PC-9 (cell line): ENCODE measurements around the gene NOXO1. TPM values are rescaled to one million over a fixed set of nuclear protein-coding genes. Genes with fewer than 3 reads are reported as not detected.

ENCODE experiments used
- BruUV-seq: library from RNA; stranded (reverse); fragments of 400-500 nt; replicated peaks from 2 replicates; lab custom pipeline; 2021; lab: Mats Ljungman, UMichigan
- CTCF ChIA-PET: fragments of 300-600 bp; sonication (Branson Sonifier 250); formaldehyde crosslinking; loops from one replicate; lab custom pipeline; 2022; ENCODE audit warnings: antibody characterized with exemption; lab: Charles Lee
- POLR2A ChIA-PET: fragments of 300-600 bp; sonication (Branson Sonifier 250); formaldehyde crosslinking; loops from one replicate; lab custom pipeline; 2022; ENCODE audit warnings: antibody characterized with exemption; ENCODE audit not compliant: unreplicated experiment; lab: Charles Lee
- DNase-seq, 2 experiments: peaks; one replicate each; pipeline versions ENCODE4 v3.0.0 to v3.0.0-alpha.2; 2015 to 2022; ENCODE audit warnings: mixed read lengths in 1 of 2
- H2AFZ ChIP-seq: fragments of 200-600 bp; sonication (generic); 2 replicates; pipeline ENCODE4 v1.8.1; 2017; ENCODE audit warnings: antibody characterized with exemption
- H3F3A ChIP-seq: fragments of 200-600 bp; sonication (generic); 2 replicates; pipeline ENCODE4 v1.8.1; 2017; ENCODE audit warnings: antibody characterized with exemption, mild to moderate bottlenecking, low read depth; ENCODE audit not compliant: insufficient read depth
- H3K27ac ChIP-seq: fragments of 200-600 bp; sonication (generic); 2 replicates; pipeline ENCODE4 v1.6.1; 2016; ENCODE audit warnings: mixed run types
- H3K27me3 ChIP-seq: fragments of 200-600 bp; sonication (generic); 2 replicates; pipeline ENCODE4 v1.6.1; 2016; ENCODE audit warnings: low read depth, mixed run types; ENCODE audit not compliant: insufficient read depth
- H3K36me3 ChIP-seq: fragments of 200-600 bp; sonication (generic); 2 replicates; pipeline ENCODE4 v1.6.1; 2016; ENCODE audit warnings: low read depth, mixed run types
- H3K4me1 ChIP-seq: fragments of 200-600 bp; sonication (generic); replicated peaks from 2 replicates; pipeline ENCODE4 v1.6.1; 2016; ENCODE audit warnings: mixed run types; ENCODE audit not compliant: insufficient read depth
- H3K4me2 ChIP-seq: fragments of 200-600 bp; sonication (generic); 2 replicates; pipeline ENCODE4 v1.6.1; 2017; ENCODE audit warnings: mixed run types
- H3K4me3 ChIP-seq: fragments of 200-600 bp; sonication (generic); 2 replicates; pipeline ENCODE4 v1.6.1; 2016; ENCODE audit warnings: mixed run types
- H3K79me2 ChIP-seq: fragments of 200-600 bp; sonication (generic); 2 replicates; pipeline ENCODE4 v1.6.1; 2017; ENCODE audit warnings: low read depth, mixed run types
- H3K9me2 ChIP-seq: fragments of 200-600 bp; sonication (generic); 2 replicates; pipeline ENCODE4 v1.8.1; 2017; ENCODE audit warnings: mild to moderate bottlenecking; ENCODE audit not compliant: insufficient read depth
- H3K9me3 ChIP-seq: fragments of 200-600 bp; sonication (generic); 2 replicates; pipeline ENCODE4 v1.8.1; 2016; ENCODE audit warnings: low read depth; ENCODE audit not compliant: insufficient read depth
- H4K20me1 ChIP-seq: fragments of 200-600 bp; sonication (generic); 2 replicates; pipeline ENCODE4 v1.8.1; 2017; ENCODE audit not compliant: insufficient read depth
- CTCF ChIP-seq: fragments of 200-600 bp; sonication (generic); conservative IDR thresholded peaks from 2 replicates; pipeline ENCODE4 v1.6.1; 2017; ENCODE audit warnings: mixed run types, antibody characterized with exemption, mild to moderate bottlenecking, moderate library complexity
- EZH2 ChIP-seq: fragments of 200-600 bp; sonication (generic); IDR thresholded peaks from 2 replicates; pipeline ENCODE4 v1.8.0; 2017; ENCODE audit warnings: antibody characterized with exemption, low read depth
- intact Hi-C: fragments of 100-400 bp; cut with micrococcal nuclease; formaldehyde crosslinking; loops from one replicate; pipeline ENCODE4 v1.10.0; 2022; ENCODE audit not compliant: unreplicated experiment
- total RNA-seq: library from RNA; stranded (reverse); gene quantifications from 2 replicates; pipeline ENCODE4 v1.2.3, GENCODE V29; 2021

The NOXO1 gene
- total RNA-seq, 1 experiment from 2014 or later = 11.1 TPM

- Histone ChIP-seq H3K79me2 (peaks cover 34% of the 10 kb centered on the region), H3K9me3 (no peaks in the 10 kb centered on the region), H3K27me3 (no peaks in the 10 kb centered on the region), H3K9me2 (no peaks in the 10 kb centered on the region), H3K36me3 (0 out of 2 replicates have a peak, but pooled peaks cover 5% of the 10 kb centered on the region), H3K27ac (no peak overlapping the region), H3K4me3 (no peak overlapping the region), H3F3A (peaks cover 1% of the 10 kb centered on the region; the same call in 1 of the 2 replicates), H3K4me2 (no peak overlapping the region), H4K20me1 (peaks cover 35% of the 10 kb centered on the region), H2AFZ (no peak overlapping the region), H3K4me1 (no peaks in the 10 kb centered on the region)
- intact Hi-C loops = loop anchor here (10.0 kb wide), 1 partner anchor 253 kb away; the partner anchor contains the start of gene ECI1
- ChIA-PET POLR2A (no interaction called here), CTCF (no interaction called here)
- no TSS peak for BruUV-seq
- no peak for DNase-seq
- TF ChIP-seq CTCF = no peak
- no peak for TF ChIP-seq EZH2
Measured at GRCh38 chr16:2001456-2002355, 20.4 kb upstream of the NOXO1 start.

- intact Hi-C loops = loop anchor here (10.0 kb wide), 1 partner anchor 254 kb away; the partner anchor contains the start of gene ECI1
- no peaks in the 10 kb centered on the region for H3K27me3 ChIP-seq
- H2AFZ ChIP-seq = no peak overlapping the region
- TF ChIP-seq EZH2 (no peak), CTCF (no peak)
- peaks cover 1% of the 10 kb centered on the region; the same call in 1 of the 2 replicates for H3K4me1 ChIP-seq
- peaks cover 8% of the 10 kb centered on the region; the same call in 1 of the 2 replicates for H3F3A ChIP-seq
- peaks cover 27% of the 10 kb centered on the region for H3K79me2 ChIP-seq
- H3K9me2 ChIP-seq = no peaks in the 10 kb centered on the region
- peaks cover 31% of the 10 kb centered on the region for H4K20me1 ChIP-seq
- H3K9me3 ChIP-seq = no peaks in the 10 kb centered on the region
- DNase-seq = no peak
- ChIA-PET CTCF (no interaction called here), POLR2A (no interaction called here)
- no peak overlapping the region for H3K4me3 ChIP-seq
- H3K27ac ChIP-seq = no peak overlapping the region
- BruUV-seq = no TSS peak
- no peak overlapping the region for H3K4me2 ChIP-seq
- H3K36me3 ChIP-seq = 0 out of 2 replicates have a peak, but pooled peaks cover 5% of the 10 kb centered on the region
Measured at GRCh38 chr16:2001035-2001434, 19.8 kb upstream of the NOXO1 start.

- CTCF ChIA-PET = no interaction called here
- peaks cover 21% of the 10 kb centered on the region for H4K20me1 ChIP-seq
- H3K9me2 ChIP-seq = no peaks in the 10 kb centered on the region
- TF ChIP-seq EZH2 (no peak), CTCF (no peak)
- H3K4me1 ChIP-seq = peaks cover 6% of the 10 kb centered on the region; the same call in 1 of the 2 replicates
- BruUV-seq = no TSS peak
- no peak overlapping the region for H3K27ac ChIP-seq
- POLR2A ChIA-PET = no interaction called here
- H3F3A ChIP-seq = peaks cover 18% of the 10 kb centered on the region
- no peak overlapping the region for H2AFZ ChIP-seq
- H3K79me2 ChIP-seq = peaks cover 18% of the 10 kb centered on the region; the same call in 1 of the 2 replicates
- H3K4me3 ChIP-seq = no peak overlapping the region
- DNase-seq = no peak
- H3K4me2 ChIP-seq = no peak overlapping the region
- intact Hi-C loops = loop anchor here (10.0 kb wide), 1 partner anchor 255 kb away; the partner anchor contains the start of gene ECI1
- no peaks in the 10 kb centered on the region for H3K27me3 ChIP-seq
- no peaks in the 10 kb centered on the region for H3K9me3 ChIP-seq
- 0 out of 2 replicates have a peak, but pooled peaks cover 5% of the 10 kb centered on the region for H3K36me3 ChIP-seq
Measured at GRCh38 chr16:1999866-2000514, 18.7 kb upstream of the NOXO1 start.
